Uterus (tissue), 4 donors: Measurements from ENCODE around the gene OPCML. TPM values are rescaled to one million over a fixed set of nuclear protein-coding genes. Genes with fewer than 3 reads are reported as not detected.

Source experiments
- DNase-seq, 2 donors: peaks; one replicate each; pipeline ENCODE4 v3.0.0-alpha.2; 2019 to 2020
- H3K27ac ChIP-seq, 2 donors: fragments of 200-600 bp; sonication (generic); 1 replicate in 1 of 2; 2 replicates in 1 of 2; pipeline ENCODE4 v1.5.1; 2016 to 2018
- H3K27me3 ChIP-seq, 2 donors: fragments of 200-600 bp; sonication (generic); one replicate each; pipeline ENCODE4 v1.5.1; 2018 to 2019; ENCODE audit warnings: control low read depth in 1 of 2
- H3K36me3 ChIP-seq, 2 donors: fragments of 200-600 bp; sonication (generic); one replicate each; pipeline ENCODE4 v1.5.1; 2019; ENCODE audit warnings: control low read depth in 1 of 2
- H3K4me1 ChIP-seq, 2 donors: fragments of 200-600 bp; sonication (generic); one replicate each; pipeline ENCODE4 v1.5.1; 2018 to 2019; ENCODE audit warnings: control low read depth in 1 of 2
- H3K4me3 ChIP-seq, 2 donors: fragments of 200-600 bp; sonication (generic); 1 replicate in 1 of 2; 2 replicates in 1 of 2; pipeline ENCODE4 v1.5.1; 2018 to 2019; ENCODE audit warnings: mild to moderate bottlenecking in 1 of 2
- H3K9me3 ChIP-seq, 2 donors: fragments of 200-600 bp; sonication (generic); one replicate each; pipeline ENCODE4 v1.5.1; 2019; ENCODE audit warnings: control low read depth in 1 of 2
- POLR2A ChIP-seq, 2 donors: fragments of 450-650 bp; IDR thresholded peaks; one replicate each; pipeline ENCODE4 v1.6.1; 2016; ENCODE audit warnings: antibody characterized with exemption in 2 of 2, mild to moderate bottlenecking in 1 of 2, moderate library complexity in 1 of 2
- intact Hi-C: fragments of 100-400 bp; cut with DNase I; formaldehyde crosslinking; loops from one replicate; pipeline ENCODE4 v1.15.1; 2023; ENCODE audit warnings: low total_unique reads
- total RNA-seq, 4 donors: library from RNA; depleted of rRNA in 3 of 4; stranded (reverse); fragments of >200 nt in 3 of 4; gene quantifications; one replicate each; pipeline versions ENCODE4 v1.1.0 to v1.2.4, GENCODE V29; 2014 to 2023
- TF ChIP-seq, protein P1 (sequence below), 4 experiments: fragments of 200-600 bp in 2 of 4; fragments of 450-650 bp in 2 of 4; sonication (generic) in 2 of 4; IDR thresholded peaks; one replicate each; pipeline ENCODE4 v1.5.1; 2016 to 2019; ENCODE audit warnings: antibody characterized with exemption in 4 of 4, mild to moderate bottlenecking in 2 of 4, moderate library complexity in 1 of 4
- donor health status: DM: yes; HTN: yes; CAD: no.

OPCML gene
- total RNA-seq, 4 donors from 2014 or later, result under 0.01 to 3.9 (median 1.7) TPM

DNA sequence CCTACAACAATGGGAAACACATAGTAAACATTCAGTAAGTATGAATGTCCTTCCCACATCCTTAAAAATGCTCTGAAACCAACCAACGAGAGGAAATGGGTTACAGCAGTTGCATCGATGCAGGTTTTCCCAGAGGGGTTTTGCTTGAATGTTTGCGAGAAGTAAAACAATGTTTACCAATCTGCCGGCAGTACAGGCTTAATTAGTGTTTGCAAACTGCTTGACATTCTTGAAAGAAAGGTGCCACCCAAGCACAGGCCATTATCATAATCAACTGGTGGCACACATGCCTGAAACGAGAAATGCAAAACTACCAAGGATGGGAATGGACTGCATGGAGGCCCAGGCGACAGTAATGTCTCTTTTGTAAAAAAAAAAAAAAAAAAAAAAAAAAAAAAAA lies 27.1 kb upstream of the OPCML start:
- TF ChIP-seq, protein P1, sequence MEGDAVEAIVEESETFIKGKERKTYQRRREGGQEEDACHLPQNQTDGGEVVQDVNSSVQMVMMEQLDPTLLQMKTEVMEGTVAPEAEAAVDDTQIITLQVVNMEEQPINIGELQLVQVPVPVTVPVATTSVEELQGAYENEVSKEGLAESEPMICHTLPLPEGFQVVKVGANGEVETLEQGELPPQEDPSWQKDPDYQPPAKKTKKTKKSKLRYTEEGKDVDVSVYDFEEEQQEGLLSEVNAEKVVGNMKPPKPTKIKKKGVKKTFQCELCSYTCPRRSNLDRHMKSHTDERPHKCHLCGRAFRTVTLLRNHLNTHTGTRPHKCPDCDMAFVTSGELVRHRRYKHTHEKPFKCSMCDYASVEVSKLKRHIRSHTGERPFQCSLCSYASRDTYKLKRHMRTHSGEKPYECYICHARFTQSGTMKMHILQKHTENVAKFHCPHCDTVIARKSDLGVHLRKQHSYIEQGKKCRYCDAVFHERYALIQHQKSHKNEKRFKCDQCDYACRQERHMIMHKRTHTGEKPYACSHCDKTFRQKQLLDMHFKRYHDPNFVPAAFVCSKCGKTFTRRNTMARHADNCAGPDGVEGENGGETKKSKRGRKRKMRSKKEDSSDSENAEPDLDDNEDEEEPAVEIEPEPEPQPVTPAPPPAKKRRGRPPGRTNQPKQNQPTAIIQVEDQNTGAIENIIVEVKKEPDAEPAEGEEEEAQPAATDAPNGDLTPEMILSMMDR (IDR thresholded peaks at IDR 0.05), result no peak
- TF ChIP-seq POLR2A (IDR thresholded peaks at IDR 0.05), result no peak
- H3K36me3 ChIP-seq, result no peaks in the 10 kb centered on the region
- no peak overlapping the region for H3K4me3 ChIP-seq
- DNase-seq, result no peak
- H3K9me3 ChIP-seq, result no peaks in the 10 kb centered on the region
- intact Hi-C loops, result no loop called here
- no peaks in the 10 kb centered on the region for H3K4me1 ChIP-seq
- H3K27me3 ChIP-seq, result no peaks in the 10 kb centered on the region
- no peak overlapping the region for H3K27ac ChIP-seq

DNA sequence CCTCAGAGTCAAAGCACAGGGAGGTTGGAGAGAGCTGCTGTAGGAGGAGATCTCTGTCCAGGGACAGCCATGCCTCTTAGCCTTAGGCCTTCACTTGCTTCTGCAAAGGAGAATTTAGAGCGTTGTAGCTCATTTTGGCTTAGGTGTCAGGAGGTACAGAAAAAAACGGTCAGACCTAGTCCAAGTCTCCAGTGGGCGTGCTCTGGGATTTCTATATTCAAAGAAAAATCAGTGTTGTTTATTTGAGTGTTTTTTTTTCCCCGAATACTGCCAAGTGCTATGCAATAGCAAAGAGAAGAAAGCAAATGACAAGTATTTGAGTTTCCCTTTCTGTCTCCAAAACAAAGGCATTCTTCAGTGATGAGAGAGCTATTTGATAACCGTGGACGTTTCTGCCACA lies 22.7 kb upstream of the OPCML start:
- Histone ChIP-seq H3K27ac (no peak overlapping the region), H3K9me3 (no peaks in the 10 kb centered on the region), H3K27me3 (no peaks in the 10 kb centered on the region), H3K4me3 (no peak overlapping the region), H3K4me1 (no peaks in the 10 kb centered on the region), H3K36me3 (no peaks in the 10 kb centered on the region)
- DNase-seq, result no peak
- no peak for TF ChIP-seq POLR2A (IDR thresholded peaks at IDR 0.05)
- TF ChIP-seq, protein P1 (IDR thresholded peaks at IDR 0.05), result no peak
- intact Hi-C loops, result no loop called here

GRCh38 chr11:133553885-133554740 lies 21.8 kb upstream of the OPCML start:
- intact Hi-C loops, result no loop called here
- Histone ChIP-seq H3K9me3 (no peaks in the 10 kb centered on the region), H3K36me3 (no peaks in the 10 kb centered on the region), H3K4me1 (no peaks in the 10 kb centered on the region), H3K27ac (no peak overlapping the region), H3K27me3 (no peaks in the 10 kb centered on the region), H3K4me3 (no peak overlapping the region)
- no peak for DNase-seq
- TF ChIP-seq, protein P1 (IDR thresholded peaks at IDR 0.05), result no peak
- no peak for TF ChIP-seq POLR2A (IDR thresholded peaks at IDR 0.05)

DNA sequence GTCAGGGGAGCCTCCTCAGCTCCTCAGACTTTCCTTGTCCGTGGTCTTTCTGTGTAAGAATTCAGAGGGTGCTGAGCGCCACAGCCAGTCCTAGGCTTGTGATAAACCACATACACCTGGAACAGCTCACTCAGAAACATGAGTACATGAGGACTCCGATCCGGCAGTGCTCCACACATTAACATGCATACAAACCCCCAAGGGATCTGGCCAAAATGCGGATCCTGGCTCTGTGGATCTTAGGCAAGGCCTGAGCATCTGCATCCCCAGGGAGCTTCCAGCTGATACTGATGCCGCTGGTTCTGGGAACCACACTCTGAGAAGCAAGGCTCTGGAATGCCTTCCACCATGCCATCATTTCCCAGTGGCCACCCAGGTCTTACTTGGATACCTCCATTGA lies 20.6 kb upstream of the OPCML start:
- Histone ChIP-seq H3K27me3 (no peaks in the 10 kb centered on the region), H3K36me3 (no peaks in the 10 kb centered on the region), H3K4me3 (no peak overlapping the region), H3K9me3 (no peaks in the 10 kb centered on the region), H3K27ac (no peak overlapping the region), H3K4me1 (no peaks in the 10 kb centered on the region)
- DNase-seq, result no peak
- no peak for TF ChIP-seq POLR2A (IDR thresholded peaks at IDR 0.05)
- TF ChIP-seq, protein P1 (IDR thresholded peaks at IDR 0.05), result no peak
- intact Hi-C loops, result no loop called here

GRCh38 chr11:133551064-133551463 lies 18.8 kb upstream of the OPCML start:
- H3K9me3 ChIP-seq, result no peaks in the 10 kb centered on the region
- no peaks in the 10 kb centered on the region for H3K4me1 ChIP-seq
- no peak for DNase-seq
- TF ChIP-seq, protein P1 (IDR thresholded peaks at IDR 0.05), result no peak
- no peak for TF ChIP-seq POLR2A (IDR thresholded peaks at IDR 0.05)
- H3K27ac ChIP-seq, result no peak overlapping the region
- no peak overlapping the region for H3K4me3 ChIP-seq
- H3K27me3 ChIP-seq, result no peaks in the 10 kb centered on the region
- intact Hi-C loops, result no loop called here
- no peaks in the 10 kb centered on the region for H3K36me3 ChIP-seq
